Activated naive CD8-positive, alpha-beta T cell treated with anti-CD3 and anti-CD28 coated beads, Interleukin-2, amount 10 ng/mL, durations not matched to agents 7 days and 5 days (primary cell): ENCODE results near the gene ELOVL2. TPM values are rescaled to one million over a fixed set of nuclear protein-coding genes. Genes with fewer than 3 reads are reported as not detected.

Source experiments
- ATAC-seq: fragments of 150-1000 bp; cut with Tn5 transposase; one replicate; pipeline ENCODE4 v1.10.0; 2021; ENCODE audit warnings: low read depth, moderate library complexity
- POLR2A ChIA-PET: fragments of 350-600 bp; sonication (Branson Sonifier 250); formaldehyde crosslinking; loops from one replicate; lab custom pipeline; 2021; ENCODE audit warnings: antibody characterized with exemption; lab: Charles Lee
- DNase-seq: peaks from one replicate; pipeline ENCODE4 v3.0.0; 2021
- H3K27ac Mint-ChIP-seq: one replicate; pipeline ENCODE4 v1.8.0; 2022; ENCODE audit warnings: mild to moderate bottlenecking, mixed read lengths
- H3K27me3 Mint-ChIP-seq: one replicate; pipeline ENCODE4 v1.8.0; 2022; ENCODE audit warnings: mild to moderate bottlenecking, moderate library complexity, mixed read lengths
- H3K36me3 Mint-ChIP-seq: one replicate; pipeline ENCODE4 v1.8.0; 2021; ENCODE audit warnings: mild to moderate bottlenecking, mixed read lengths
- H3K4me1 Mint-ChIP-seq: one replicate; pipeline ENCODE4 v1.8.0; 2021; ENCODE audit warnings: mixed read lengths
- H3K4me3 Mint-ChIP-seq: one replicate; pipeline ENCODE4 v1.8.0; 2022; ENCODE audit warnings: mild to moderate bottlenecking, moderate library complexity, mixed read lengths
- H3K9me3 Mint-ChIP-seq: one replicate; pipeline ENCODE4 v1.8.0; 2021; ENCODE audit warnings: mixed read lengths
- total RNA-seq, 2 experiments: library from RNA; stranded (reverse); gene quantifications; one replicate each; pipeline ENCODE4 v1.2.3, GENCODE V29; 2021

The ELOVL2 gene
- total RNA-seq, 2 experiments from 2014 or later = not detected

GRCh38 chr6:10949579-10950490 is 94.3 kb downstream of the ELOVL2 start:
- DNase-seq (no peak), ATAC-seq (no peak)
- Mint-ChIP-seq H3K27me3 (peaks cover 45% of the 10 kb centered on the region), H3K27ac (no peak overlapping the region), H3K36me3 (no peaks in the 10 kb centered on the region), H3K4me3 (no peak overlapping the region), H3K9me3 (no peaks in the 10 kb centered on the region), H3K4me1 (no peaks in the 10 kb centered on the region)
- POLR2A ChIA-PET = no interaction called here

- Mint-ChIP-seq H3K9me3 (no peaks in the 10 kb centered on the region), H3K4me3 (no peak overlapping the region), H3K27me3 (peaks cover 41% of the 10 kb centered on the region), H3K36me3 (no peaks in the 10 kb centered on the region), H3K4me1 (no peaks in the 10 kb centered on the region), H3K27ac (no peak overlapping the region)
- ATAC-seq = no peak
- no peak for DNase-seq
- POLR2A ChIA-PET = no interaction called here
Observed at GRCh38 chr6:10947966-10948365, 96.1 kb downstream of the ELOVL2 start.

GRCh38 chr6:10945845-10946244 is 98.3 kb downstream of the ELOVL2 start:
- H3K36me3 Mint-ChIP-seq = no peaks in the 10 kb centered on the region
- H3K9me3 Mint-ChIP-seq = no peaks in the 10 kb centered on the region
- DNase-seq = no peak
- H3K27me3 Mint-ChIP-seq = peaks cover 41% of the 10 kb centered on the region
- POLR2A ChIA-PET = no interaction called here
- H3K4me1 Mint-ChIP-seq = no peaks in the 10 kb centered on the region
- H3K27ac Mint-ChIP-seq = no peak overlapping the region
- no peak for ATAC-seq
- H3K4me3 Mint-ChIP-seq = no peak overlapping the region

GRCh38 chr6:10939840-10940239 is 104.3 kb downstream of the ELOVL2 start:
- Mint-ChIP-seq H3K27me3 (peaks cover 24% of the 10 kb centered on the region), H3K36me3 (no peaks in the 10 kb centered on the region), H3K9me3 (no peaks in the 10 kb centered on the region), H3K4me1 (no peaks in the 10 kb centered on the region), H3K4me3 (no peak overlapping the region), H3K27ac (no peak overlapping the region)
- POLR2A ChIA-PET = no interaction called here
- ATAC-seq (no peak), DNase-seq (no peak)

- H3K4me3 Mint-ChIP-seq = no peak overlapping the region
- H3K36me3 Mint-ChIP-seq = no peaks in the 10 kb centered on the region
- POLR2A ChIA-PET = no interaction called here
- peaks cover 1% of the 10 kb centered on the region for H3K9me3 Mint-ChIP-seq
- H3K27ac Mint-ChIP-seq = no peak overlapping the region
- peaks cover 23% of the 10 kb centered on the region for H3K27me3 Mint-ChIP-seq
- no peak for ATAC-seq
- H3K4me1 Mint-ChIP-seq = no peaks in the 10 kb centered on the region
- DNase-seq = no peak
Observed at GRCh38 chr6:10933126-10933525, 111.0 kb downstream of the ELOVL2 start.

Other genes with a start within 250 kb of the ELOVL2 start
- gene MAK, start 205.8 kb downstream of the ELOVL2 start, total RNA-seq = not detected
- gene GCM2, start 162.3 kb downstream of the ELOVL2 start, total RNA-seq = not detected
- gene SYCP2L, start 157.3 kb downstream of the ELOVL2 start, total RNA-seq = under 1 TPM in 1 of 2 experiments, not detected in 1; 0.31 TPM
- 1 to 10 TPM; 7.0 to 8.3 TPM for gene SMIM13, start 49.5 kb upstream of the ELOVL2 start, total RNA-seq
- gene ERVFRD-1, start 67.4 kb upstream of the ELOVL2 start, total RNA-seq = not detected
- gene NEDD9, start 188.4 kb upstream of the ELOVL2 start, total RNA-seq = 10 to 100 TPM; 72.2 to 80.8 TPM